SK-N-MC (cell line): ENCODE results near the gene ACTL8.

Experiments
- EZH2 ChIP-seq: fragments of 200-600 bp; sonication (generic); IDR thresholded peaks from one replicate; pipeline ENCODE4 v1.6.1; 2017; ENCODE audit warnings: antibody characterized with exemption
- FOXP2 ChIP-seq: optimal IDR thresholded peaks from 2 replicates; pipeline ENCODE3; 2011; ENCODE audit warnings: mild to moderate bottlenecking, moderate library complexity; ENCODE audit not compliant: insufficient read depth; ENCODE audit errors: extremely low read length, control extremely low read depth
- POLR2AphosphoS5 ChIP-seq: IDR thresholded peaks from 2 replicates; pipeline ENCODE4 v1.6.1; 2012; ENCODE audit warnings: mild to moderate bottlenecking, low read depth, low read length, borderline replicate concordance

GRCh38 chr1:17744666-17745478 lies 10.3 kb upstream of the ACTL8 start:
- TF ChIP-seq EZH2: no peak
- TF ChIP-seq POLR2AphosphoS5: no peak
- TF ChIP-seq FOXP2: no peak
